Esophagus (tissue), 2 donors: ENCODE measurements around the gene FHL1. TPM values are rescaled to one million over a fixed set of nuclear protein-coding genes. Genes with fewer than 3 reads are reported as not detected.

Experiments used
- H3K27ac ChIP-seq, 2 donors: one replicate each; pipeline ENCODE4 v1.5.1; 2013; ENCODE audit warnings: low read depth in 2 of 2, mild to moderate bottlenecking in 2 of 2, inconsistent platforms in 1 of 2, low read length in 1 of 2, moderate library complexity in 1 of 2
- H3K27me3 ChIP-seq, 2 donors: one replicate each; pipeline ENCODE4 v1.6.1; 2013; ENCODE audit warnings: low read length in 2 of 2, control low read depth in 1 of 2, mild to moderate bottlenecking in 1 of 2; ENCODE audit not compliant: insufficient read depth in 2 of 2, control insufficient read depth in 1 of 2
- H3K36me3 ChIP-seq, 2 donors: one replicate each; pipeline ENCODE4 v1.6.1; 2013; ENCODE audit warnings: low read length in 1 of 2; ENCODE audit not compliant: control insufficient read depth in 2 of 2, insufficient read depth in 2 of 2
- H3K4me1 ChIP-seq, 2 donors: one replicate each; pipeline ENCODE4 v1.6.1; 2013; ENCODE audit warnings: low read length in 1 of 2; ENCODE audit not compliant: control insufficient read depth in 2 of 2, insufficient read depth in 2 of 2
- H3K4me3 ChIP-seq, 2 donors: one replicate each; pipeline ENCODE4 v1.5.1; 2013; ENCODE audit warnings: low read length in 2 of 2, mild to moderate bottlenecking in 2 of 2, low read depth in 1 of 2, moderate library complexity in 1 of 2
- H3K9me3 ChIP-seq, 2 donors: one replicate each; pipeline ENCODE4 v1.6.1; 2013; ENCODE audit warnings: mild to moderate bottlenecking in 2 of 2, low read depth in 1 of 2, low read length in 1 of 2, moderate library complexity in 1 of 2; ENCODE audit not compliant: control insufficient read depth in 2 of 2, insufficient read depth in 1 of 2
- WGBS, 2 donors: extraction: QIAGEN DNeasy Blood & Tissue Kit; methylation state at CpG; one replicate each; pipeline ENCODE4 v1.1.7; 2013; 5-methylcytosine and 5-hydroxymethylcytosine counted together
- polyA plus RNA-seq, 2 donors: library from polyadenylated mRNA; stranded (reverse); fragments of 200-250 nt; gene quantifications; one replicate each; pipeline ENCODE4 v1.2.3, GENCODE V29; 2013
- donor health status: healthy with polysubstance abuse.
- donor health status: Bipolar disorder and iron deficiency.

FHL1 gene
- polyA plus RNA-seq, 2 donors, result 70.7 to 127 TPM

DNA sequence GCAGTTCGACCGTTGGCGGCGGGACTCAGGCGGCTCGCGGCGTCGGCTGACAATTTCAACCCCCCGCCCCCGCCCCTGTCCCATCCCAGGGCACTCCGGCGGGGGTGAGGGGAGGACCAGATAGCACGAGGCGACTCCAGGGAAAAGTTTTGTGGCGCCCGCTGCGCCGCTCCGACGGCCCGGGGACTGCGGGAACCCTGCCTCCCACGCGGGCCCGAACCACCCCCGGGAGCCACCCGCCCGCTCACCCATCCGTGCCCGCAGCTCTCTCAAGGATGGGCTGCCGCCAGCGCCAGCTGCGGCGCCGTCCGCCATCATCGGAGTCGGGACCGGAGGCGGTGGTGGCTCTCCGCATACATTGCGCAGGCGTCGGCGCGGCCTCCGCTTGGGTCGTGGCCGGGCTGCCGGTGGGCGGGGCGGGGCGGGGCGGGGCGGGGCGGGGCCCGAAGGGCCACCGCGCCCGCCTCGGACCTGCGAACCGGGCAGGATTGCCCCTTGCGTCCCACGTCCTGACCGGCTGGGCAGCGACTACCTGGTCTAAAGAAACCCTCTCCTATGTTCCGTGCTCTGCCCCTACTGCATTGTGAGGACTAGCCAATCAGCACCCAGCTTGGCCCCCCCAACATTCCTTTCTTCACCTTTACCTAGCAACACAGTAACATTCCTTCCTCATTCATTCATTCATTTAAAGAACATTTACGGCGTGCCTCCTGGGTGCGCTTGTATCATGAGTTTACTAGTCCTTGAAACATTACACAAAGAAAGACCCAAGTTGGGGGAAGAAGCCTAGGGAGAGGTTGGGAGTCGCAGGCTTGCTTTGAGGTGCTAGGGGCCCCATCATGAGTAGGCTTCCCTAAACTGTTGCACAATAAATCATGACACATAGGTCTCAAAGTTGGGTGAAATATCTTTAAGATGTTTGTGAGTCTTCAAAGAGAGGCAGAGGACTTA lies 104.0 kb downstream of the FHL1 start, which contains the start of gene MAP7D3:
Gene MAP7D3 (minus strand): TSS at position 360 of the 951 bp plus-strand sequence. CDS start 42 bp downstream, at position 318.
- peak within 1 kb of the TSS; percentile 23 to 73 for H3K27ac ChIP-seq

DNA sequence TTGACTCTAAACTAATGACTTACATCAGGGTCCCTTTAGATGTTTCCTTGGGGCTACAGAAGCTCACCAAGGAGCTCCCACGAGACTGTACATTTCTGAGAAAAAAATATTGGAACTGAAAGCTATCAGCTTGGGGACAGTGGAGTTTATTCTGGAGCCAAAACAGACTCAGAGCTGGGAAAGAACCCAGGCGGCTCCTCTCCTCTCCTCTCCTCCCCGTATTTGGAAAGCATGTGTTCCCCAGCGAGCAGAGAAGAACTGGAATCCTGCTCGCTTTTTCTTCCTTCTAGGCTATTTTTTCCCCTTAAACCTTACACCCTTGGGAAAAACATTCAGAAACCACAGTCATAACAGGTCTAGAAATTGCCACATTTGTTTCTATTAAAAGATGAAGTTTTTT lies 108.2 kb downstream of the FHL1 start:
- 50 to 58% methylated on average over 5 of the region's 5 CpGs for WGBS, 2 donors
- Histone ChIP-seq H3K27me3 (peaks cover 0 to 6% of the 10 kb centered on the region in 2 donors), H3K4me3 (no peak overlapping the region), H3K9me3 (no peaks in the 10 kb centered on the region), H3K4me1 (no peaks in the 10 kb centered on the region), H3K27ac (peak overlapping the region; percentile 8 to 31), H3K36me3 (no peaks in the 10 kb centered on the region)

More for the DNA sequence above, 104.0 kb downstream of the FHL1 start, which contains the start of gene MAP7D3:
- WGBS, 2 donors, result 1 to 32% methylated on average over 56 to 71 of the region's 73 CpGs
- peak within 1 kb of the TSS; percentile 54 to 73 for H3K4me3 ChIP-seq
- H3K36me3 ChIP-seq, result no peaks in the 10 kb centered on the region
- no peaks in the 10 kb centered on the region for H3K4me1 ChIP-seq
- H3K9me3 ChIP-seq, result no peaks in the 10 kb centered on the region
- peaks cover 0 to 3% of the 10 kb centered on the region in 2 donors for H3K27me3 ChIP-seq

DNA sequence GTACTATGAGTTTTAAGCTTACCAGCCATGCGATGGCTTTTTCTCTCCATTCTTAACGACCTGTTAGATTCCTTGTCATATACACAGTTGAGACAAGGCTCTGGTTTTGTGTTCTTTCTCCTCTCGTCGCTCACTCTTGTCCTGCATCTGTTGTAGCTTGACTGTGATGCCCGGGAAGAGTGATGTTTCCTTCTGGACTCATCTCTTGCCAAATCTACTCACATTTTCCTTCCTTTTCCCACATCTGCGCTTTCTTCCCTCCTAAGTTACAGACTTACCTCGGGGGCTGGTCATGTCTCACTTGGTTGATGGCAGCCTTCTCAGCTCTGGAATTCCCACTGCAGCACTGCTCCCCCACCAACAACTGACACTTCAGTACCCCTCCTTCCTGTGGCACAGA lies 108.7 kb downstream of the FHL1 start:
- Histone ChIP-seq H3K4me1 (no peaks in the 10 kb centered on the region), H3K9me3 (no peaks in the 10 kb centered on the region), H3K4me3 (no peak overlapping the region), H3K27ac (no peak overlapping the region), H3K36me3 (no peaks in the 10 kb centered on the region), H3K27me3 (peaks cover 0 to 6% of the 10 kb centered on the region in 2 donors)
- 24 to 46% methylated on average over 7 of the region's 7 CpGs for WGBS, 2 donors

DNA sequence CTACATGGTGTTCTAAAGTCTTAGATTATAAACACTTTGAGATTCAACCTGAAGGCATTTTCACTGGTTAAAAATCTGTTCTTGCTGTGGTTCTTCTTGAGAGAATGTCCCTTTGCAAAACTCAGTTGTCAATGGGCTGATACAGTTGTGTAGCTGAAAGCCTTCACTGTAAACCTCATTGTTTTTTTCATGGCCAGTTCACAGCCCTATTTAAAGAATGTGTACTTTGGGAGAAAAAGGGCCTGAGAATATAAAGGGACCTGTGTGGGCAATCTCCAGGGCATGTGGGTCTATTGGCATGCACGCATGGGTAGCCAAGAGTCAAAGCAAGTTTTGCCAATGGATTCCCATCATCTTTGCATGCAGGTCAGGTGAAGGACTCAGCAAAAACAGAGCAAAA lies 111.6 kb downstream of the FHL1 start:
- H3K4me3 ChIP-seq, result no peak overlapping the region
- H3K4me1 ChIP-seq, result no peaks in the 10 kb centered on the region
- H3K36me3 ChIP-seq, result no peaks in the 10 kb centered on the region
- no peaks in the 10 kb centered on the region for H3K9me3 ChIP-seq
- H3K27me3 ChIP-seq, result peaks cover 0 to 6% of the 10 kb centered on the region in 2 donors
- WGBS, 2 donors, result 85 to 95% methylated on average over 1 of the region's 1 CpG
- no peak overlapping the region for H3K27ac ChIP-seq

DNA sequence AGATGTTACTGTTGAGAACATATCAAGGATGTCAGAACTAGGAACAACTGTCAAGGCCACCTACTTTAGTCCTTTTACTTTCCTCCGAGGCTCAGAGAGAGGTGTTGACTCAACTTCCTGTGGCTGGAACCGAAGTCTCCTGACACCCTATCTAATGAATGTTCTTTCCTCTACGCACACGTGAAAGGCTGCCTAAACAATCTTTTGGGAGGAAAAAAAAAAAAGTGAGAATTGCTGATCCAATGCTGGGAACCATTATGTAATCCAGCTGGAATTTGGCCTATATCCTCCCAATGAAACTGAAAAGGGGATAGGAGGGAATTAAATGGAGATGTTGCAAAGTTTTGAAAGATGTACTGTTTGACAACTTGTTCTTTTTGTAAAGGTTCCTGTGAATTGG lies 112.2 kb downstream of the FHL1 start:
- Histone ChIP-seq H3K4me3 (no peak overlapping the region), H3K9me3 (no peaks in the 10 kb centered on the region), H3K36me3 (no peaks in the 10 kb centered on the region), H3K27ac (no peak overlapping the region), H3K4me1 (no peaks in the 10 kb centered on the region), H3K27me3 (peaks cover 0 to 6% of the 10 kb centered on the region in 2 donors)
- WGBS, 2 donors, result 27 to 31% methylated on average over 4 of the region's 4 CpGs

DNA sequence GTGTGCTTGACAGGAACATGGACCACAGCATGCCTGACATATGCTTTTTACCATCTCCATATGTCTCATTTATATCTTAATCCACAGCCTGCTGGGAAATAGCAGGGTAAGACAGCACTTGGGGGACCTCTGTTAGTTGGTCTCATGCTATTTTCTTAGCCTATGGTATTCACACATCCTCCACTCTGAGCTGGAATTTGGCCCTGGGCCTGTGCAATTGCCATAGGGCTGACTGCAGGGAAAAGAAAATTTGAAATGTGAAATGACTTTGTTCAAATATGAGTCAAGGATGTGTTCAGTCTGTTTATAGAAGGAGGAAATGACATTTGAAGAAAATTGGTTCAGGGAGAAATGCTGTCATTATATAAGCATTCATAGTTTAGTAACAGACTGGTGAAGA lies 113.4 kb downstream of the FHL1 start:
- Histone ChIP-seq H3K4me3 (no peak overlapping the region), H3K4me1 (no peaks in the 10 kb centered on the region), H3K27me3 (peaks cover 0 to 3% of the 10 kb centered on the region in 2 donors), H3K27ac (no peak overlapping the region), H3K36me3 (no peaks in the 10 kb centered on the region), H3K9me3 (no peaks in the 10 kb centered on the region)

Other genes starting within 250 kb of the FHL1 start
- 1 to 10 TPM; 1.5 to 7.5 TPM for gene MMGT1, start 173.5 kb upstream of the FHL1 start, polyA plus RNA-seq
- 1 to 10 TPM; 6.6 to 7.2 TPM for gene SLC9A6, start 162.1 kb upstream of the FHL1 start, polyA plus RNA-seq
- gene MAP7D3, start 103.9 kb downstream of the FHL1 start, polyA plus RNA-seq, result 1 to 10 TPM; 2.6 TPM
- under 1 TPM in 1 of 2 donors, not detected in 1; under 0.01 TPM for gene ADGRG4, start 153.4 kb downstream of the FHL1 start, polyA plus RNA-seq